NCI-H526 (cell line): ENCODE data around the gene BRD3.

Experiments
- DNase-seq, 2 experiments: peaks; one replicate each; lab custom pipeline; 2025; lab: John Stamatoyannopoulos, UW

Gene BRD3

DNA sequence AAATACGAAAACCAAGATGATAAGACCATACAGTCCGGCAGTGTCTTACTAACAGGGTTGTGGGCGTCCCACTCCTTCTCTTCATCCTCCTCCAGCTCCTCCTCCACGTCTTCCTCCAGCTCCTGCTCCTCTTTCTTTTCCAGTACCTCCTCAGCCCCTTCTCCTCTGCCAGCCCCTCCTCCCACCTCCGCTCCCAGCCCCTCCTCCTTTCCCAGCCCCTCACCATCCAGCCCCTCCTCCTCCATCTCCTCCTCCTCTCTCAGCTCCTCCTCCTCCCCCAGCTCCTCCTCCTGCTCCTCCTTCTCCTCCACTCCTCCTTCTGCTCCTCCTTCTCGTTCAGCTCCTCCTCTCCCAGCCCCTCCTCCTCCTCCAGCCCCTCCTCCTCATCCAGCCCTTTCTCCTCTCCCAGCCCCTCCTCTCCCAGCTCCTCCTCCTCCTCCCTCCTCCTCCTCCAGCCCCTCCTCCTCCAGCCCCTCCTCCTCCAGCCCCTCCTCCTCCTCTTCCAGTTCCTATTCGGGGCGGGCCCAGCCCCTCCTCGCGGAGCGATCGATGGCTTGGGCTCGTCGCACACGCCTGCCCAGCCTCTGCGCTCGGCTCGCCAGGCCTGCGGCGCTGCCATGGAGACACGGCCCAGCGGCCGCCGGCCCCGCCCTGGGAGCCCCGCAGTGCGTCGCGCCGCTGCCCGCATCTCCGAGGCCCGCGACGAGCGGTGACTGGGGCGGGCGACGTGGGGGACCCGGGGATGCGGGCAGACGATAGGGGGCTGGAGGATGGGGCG lies 42.8 kb downstream of the BRD3 start, which contains the start of gene BRD3OS:
Gene BRD3OS, plus strand, starts transcription at position 654 of the 778 bp plus-strand sequence. CDS start 1,267 bp downstream, outside the sequence.
- peak; percentile 82 to 97 for DNase-seq

DNA sequence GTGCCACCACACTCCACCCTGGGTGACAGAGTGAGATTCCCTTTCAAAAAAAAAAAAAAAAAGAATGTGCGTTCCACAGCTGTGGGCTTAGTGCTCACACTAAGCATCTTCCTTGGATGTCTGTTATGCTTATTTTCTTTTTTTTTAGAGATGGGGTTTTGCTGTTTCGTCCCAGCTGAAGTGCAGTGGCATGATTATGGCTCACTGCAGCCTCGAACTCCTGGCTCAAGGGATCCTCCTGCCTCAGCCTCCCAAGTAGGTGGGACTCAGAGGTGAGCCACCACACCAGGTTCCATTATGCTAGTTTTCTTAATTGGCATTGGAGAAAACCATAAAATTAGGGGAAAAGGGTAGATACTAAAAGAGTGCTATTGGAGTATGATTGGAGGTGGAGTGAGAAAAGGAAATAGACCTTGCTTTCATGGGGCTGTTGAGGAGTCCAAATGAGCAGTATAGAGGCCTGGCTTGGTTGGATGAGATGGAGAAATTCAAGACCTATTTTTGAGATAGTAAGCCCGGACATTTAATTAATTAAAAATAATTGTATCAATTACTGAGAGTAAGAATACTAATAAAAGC lies 43.5 kb downstream of the BRD3 start:
- no peak for DNase-seq

DNA sequence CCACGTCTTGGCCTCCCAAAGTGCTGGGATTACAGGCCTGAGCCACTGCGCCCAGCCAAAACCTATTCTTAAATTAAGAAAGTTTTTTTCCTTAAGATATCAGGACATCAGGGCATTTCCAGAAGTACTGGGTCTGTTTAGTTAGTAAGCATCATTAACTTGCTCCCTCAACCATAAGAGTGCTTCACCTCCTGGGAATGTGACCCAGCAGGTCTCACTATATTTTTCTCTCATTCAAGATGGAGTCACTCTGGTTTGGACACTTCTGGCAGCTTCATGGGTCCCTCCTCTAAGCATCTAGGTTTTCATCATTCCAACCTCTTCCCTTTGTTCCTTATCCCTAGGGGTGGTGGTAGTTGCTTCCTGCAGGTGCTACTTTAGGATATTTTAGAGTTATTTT lies 52.9 kb downstream of the BRD3 start:
- no peak for DNase-seq

DNA sequence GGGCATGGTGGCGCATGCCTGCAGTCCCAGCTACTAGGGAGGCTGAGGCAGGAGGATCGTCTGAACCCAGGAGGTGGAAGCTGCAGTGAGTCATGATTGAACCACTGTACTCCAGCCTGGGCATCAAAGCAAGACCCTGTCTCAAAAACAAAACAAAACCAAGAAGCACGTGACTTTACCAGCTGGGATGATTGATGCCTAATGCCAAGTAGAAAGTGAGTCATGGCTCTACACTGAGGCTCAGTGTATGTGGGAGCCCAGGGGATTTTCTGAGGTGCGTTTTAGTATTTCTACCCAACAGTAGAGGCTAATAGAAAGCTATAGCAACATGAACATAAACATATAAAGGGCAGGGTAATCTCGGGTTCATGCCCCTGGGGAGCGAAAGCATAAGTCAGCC lies 56.4 kb downstream of the BRD3 start:
- DNase-seq: no peak

DNA sequence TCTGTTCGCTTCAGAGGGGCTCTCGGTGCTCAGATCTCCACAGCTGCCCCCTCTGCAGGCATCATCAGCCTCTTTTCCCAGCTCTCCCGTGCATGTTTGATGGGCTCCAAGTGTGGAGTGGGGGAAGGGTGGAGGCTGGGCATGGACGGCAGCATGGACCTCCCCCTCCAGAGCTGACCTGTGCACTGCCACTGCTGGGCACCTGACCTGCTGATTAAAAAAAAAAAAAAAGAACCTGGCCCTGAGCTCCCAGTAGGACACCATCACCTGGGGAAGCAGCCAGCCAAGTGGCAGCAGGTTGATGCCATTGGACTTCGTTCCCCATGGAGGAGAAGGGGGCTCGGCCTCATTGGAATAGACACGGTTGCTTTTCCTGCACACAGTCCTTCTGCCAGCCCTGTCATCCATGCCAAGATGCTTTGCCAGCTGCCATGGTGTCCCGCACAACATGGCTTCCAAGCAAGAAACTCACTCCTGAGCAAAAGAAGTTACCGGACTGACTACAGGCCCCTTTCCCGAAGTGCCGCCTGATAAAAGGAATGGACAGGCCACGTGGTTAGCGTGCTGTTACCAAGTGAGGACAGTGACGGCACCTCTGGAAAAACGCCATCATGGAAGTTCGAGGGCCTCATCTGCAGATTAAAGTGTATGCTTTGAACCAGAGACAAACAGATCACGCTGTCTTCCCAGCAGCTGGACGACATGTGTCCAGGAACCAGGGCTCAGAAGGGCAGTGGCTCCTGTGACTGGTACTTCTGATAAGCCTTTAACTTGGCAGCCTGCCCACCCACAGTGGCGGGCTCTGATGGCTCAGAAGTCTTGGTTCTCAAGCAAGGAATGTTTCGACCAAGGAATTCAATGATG lies 57.3 kb downstream of the BRD3 start:
- no peak for DNase-seq

DNA sequence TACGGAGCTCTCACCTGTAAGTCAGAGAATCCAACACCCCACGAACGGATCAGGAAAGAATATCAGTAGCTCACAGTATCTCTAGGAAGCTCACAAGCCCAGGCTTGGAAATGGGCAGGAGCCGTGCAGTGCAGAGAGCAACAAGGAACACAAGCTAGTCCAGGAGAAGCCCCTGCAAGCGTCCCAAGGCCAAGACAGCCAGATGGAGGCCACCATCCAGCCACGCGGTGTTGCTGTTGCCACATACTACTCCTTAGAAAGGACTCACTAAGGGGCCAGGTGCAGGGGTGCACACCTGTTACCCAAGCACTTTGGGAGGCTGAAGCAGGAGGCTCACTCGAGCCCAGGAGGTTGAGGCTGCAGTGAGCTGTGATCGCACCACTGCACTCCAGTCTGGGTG lies 60.3 kb downstream of the BRD3 start:
- no peak for DNase-seq

DNA sequence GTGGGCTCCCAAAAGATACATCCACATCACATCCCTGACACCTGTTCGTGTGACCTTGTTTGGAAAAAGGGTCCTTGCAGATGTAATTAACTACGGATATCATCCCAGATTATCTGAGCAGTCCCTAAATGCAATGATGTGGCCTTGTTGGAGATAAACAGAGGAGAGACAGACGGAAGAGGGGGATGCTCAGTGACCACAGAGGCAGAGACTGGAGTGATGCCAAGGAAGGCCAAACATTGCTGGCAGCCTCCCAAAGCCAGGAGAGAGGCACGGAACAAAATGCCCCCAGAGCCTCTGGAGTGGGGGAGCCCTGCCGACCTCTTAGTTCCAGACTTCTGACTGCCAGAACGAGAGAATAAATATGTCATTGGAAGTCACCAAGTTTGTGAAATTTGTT lies 60.7 kb downstream of the BRD3 start:
- DNase-seq: no peak

DNA sequence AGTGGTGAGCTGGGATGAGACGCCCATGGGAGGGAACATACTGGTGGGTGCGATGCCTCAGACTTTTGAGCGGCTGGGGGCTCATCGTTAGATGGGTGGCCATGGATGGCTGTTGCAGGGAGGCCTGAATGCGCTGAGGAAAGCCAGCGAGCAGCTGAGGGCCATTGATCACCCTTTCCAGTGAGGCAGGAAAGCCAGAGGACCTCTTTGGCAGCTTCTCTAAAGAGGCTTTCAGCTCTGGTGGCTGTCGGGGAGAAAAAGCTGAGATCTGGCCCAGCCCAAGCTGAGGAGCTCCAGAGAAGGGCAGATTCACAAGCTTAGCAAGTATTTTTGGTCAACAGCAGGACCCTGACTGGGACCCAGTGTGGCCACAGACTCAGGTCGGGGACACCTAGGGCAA lies 62.4 kb downstream of the BRD3 start:
- DNase-seq: no peak

DNA sequence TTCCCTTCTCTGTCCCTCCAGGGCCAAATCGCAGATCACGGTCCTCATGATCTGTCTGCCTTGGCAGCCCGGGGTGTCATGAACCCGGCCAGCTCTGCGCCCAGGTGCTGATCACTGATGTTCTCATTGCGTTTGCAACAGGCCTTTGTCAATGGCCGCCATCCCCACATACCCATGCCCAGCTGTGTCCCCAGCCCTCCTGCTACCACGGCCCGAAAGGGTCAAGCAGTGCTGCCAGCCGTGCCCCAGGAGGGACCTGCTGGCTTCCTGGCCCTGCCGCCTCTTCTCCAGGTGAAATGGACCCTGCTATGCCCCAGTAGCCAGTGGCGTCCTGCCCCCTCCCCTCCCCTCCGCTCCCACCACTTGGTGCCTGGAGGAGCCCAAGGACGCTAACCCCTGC lies 62.9 kb downstream of the BRD3 start:
- no peak for DNase-seq

DNA sequence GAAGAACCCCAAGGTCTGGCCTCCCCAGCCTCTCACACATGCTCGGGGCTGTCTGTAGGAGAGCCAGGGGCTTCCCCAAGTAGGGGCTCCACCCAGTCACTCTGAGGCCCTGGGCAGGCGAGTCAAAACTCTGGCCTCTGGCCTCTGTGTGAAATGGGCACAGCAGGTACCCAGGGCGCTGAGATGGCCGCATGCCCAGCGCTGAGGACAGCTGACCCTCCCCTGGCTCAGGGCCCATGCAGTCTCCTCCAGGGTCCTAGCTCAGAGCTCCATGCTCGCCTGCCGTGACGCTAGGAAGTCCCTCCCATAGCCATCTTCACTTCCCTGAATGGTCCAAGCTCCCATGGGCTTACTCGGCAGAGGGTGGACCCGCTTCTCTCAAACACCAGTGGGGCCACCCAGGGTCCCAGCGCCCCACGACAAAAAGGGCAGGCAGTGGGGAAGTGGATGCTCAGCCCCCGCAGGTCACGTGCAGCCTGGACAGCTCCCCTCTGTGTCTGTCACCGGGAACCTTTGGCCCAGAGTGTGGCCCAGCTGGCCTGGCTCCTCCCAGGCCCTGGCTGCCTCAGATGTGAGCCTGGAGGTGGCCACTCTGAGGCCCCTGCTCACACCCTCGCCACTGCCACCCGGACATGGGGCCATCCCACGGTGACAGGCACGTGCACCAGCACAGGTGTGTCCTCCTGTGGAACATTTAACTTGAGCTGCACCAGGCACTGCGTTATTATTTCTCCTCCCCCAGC lies 63.5 kb downstream of the BRD3 start:
- no peak for DNase-seq

DNA sequence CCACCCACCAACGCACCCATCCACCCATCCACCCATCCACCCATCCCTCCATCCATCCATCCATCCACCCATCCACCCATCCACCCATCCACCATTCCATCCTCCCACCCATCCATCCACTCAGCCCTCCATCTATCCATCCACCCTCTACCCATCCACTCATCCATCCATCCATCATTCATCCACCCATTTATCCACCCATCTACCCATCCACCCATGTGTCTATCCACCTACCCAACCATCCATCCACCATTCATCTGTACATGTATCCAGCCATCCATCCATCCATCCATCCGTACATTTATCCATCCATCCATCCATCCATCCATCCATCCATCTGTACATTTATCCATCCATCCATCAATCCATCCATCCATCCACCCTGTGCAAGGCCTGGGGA lies 64.6 kb downstream of the BRD3 start:
- no peak for DNase-seq

DNA sequence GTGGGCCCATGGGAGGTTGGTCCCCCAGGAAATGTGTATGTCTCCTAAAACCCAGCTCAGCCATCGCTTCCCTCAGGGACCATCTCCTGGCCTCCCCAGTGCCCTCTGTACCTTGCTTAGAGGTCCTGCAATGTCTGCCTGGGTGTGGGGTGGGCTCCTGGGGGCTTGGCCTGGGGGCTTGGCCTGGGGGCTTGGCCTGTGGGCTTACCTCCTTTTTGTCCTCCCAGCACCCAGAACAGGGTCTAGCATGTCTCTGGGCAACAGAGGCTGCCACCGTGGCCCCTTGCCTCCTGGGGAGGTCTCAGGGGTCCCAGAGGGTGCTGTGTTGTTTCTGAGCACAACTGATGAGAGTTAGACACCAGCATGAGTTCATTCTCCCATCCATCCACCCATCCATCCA lies 65.0 kb downstream of the BRD3 start:
- no peak for DNase-seq

DNA sequence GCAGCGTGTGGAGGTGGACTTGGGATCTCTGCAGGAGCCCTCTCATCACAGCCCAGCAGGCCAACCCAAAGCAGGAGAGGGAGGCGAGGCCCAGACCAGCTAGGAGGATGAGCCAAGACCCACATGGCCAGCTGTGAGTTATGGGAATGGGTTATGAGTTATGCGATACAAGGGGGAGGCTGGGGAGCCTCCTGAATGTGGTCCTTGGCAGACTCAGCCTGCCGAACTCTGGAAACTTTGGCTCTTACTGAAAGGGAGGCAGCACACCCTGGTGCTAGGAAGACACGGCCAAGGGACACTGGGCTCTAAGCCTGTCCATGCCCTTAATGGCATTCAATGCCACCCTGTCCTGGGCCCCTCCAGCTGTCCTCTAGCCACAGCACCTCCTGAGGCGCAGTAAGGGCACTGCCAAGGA lies 68.0 kb downstream of the BRD3 start:
- DNase-seq: no peak

DNA sequence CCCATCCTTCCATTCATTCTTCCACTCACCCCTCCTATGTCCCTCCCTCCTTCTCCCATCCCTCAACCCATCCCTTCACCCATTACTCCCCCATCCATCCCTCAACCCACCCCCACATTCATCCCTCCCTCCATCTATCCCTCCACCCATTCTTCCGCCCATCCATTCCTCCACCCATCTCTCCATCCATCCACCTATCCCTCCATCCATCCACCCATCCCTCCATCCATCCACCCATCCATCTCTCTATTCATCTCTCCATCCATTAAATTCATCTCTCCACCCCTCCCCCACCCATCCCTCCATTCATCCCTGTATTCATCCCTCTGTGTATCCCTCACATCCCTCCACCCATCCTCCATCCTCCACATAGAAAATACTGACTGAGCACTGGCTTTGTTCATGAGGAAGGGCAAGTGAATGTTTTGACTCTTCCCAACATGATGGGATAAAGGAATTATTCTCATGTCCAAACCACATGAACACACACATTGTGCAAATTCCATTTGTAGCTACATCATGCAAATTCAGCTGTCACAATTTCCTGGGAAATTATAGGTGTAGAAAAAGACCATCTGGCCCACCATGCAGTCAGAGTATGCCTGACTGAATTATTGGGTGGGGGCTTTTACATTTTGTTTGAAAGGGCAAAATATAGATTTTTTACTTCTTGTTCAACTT lies 68.8 kb downstream of the BRD3 start:
- no peak for DNase-seq

DNA sequence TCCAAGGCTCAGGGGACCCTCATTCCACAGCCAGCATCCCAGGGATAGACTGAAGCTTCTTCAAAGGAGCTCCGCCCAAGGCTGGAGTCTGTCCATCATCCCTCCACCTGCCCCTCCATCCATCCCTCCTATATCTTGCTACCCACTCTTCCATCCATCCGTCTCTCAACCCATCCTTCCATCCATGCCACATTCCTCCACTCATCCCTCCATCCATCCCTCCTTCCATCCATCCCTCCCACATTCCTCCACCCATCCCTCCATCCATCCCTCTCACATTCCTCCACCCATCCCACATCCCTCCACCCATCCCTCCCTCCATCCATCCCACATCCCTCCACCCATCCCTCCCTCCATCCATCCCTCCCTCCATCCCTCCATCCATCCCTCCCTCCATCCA lies 70.2 kb downstream of the BRD3 start:
- DNase-seq: no peak

DNA sequence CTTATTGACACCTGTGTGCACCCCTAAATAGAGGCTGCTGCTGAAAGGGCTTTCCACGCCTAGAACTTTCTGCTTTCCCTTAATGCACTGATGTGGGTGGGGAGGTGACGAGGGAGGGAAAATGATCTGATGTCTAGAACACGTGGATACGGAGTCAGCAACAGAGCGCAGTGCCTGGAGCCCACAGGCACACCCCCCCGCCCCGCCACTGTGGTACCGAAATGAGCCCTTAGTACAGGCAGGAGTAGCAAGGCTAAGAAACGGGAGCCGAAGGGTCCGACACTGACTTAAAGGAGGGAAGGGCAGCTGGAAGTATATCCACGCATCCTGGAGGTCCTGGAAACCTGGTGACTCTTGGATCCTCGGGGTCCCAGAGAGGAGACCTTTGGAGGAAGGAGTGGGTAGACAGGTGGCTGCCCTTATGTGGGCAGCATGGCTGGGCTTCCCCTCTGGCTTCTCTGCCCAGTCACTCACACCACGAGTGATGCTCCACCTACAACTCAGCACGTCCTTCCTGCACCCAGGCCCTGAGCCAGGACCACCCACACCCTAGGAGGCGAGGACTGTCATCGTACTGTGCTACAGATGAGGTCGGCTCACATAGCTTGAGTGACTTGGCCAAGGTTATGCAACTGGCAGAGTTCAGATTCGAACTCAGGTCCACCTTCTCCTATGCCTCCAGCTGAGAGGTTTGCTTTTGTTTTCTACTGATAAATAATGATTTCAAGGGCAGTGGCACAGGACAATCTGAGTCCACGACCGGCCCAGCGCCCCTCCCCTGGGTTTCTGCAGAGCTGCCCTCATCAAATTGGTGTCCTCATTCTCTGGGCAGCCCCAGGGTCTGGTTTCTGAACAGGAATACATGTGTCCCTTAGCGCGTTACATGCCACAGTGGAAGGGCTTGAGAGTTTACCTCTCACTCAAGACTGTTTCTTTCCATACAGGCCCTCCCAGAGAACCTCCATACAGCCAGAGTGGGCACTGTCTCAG lies 71.0 kb downstream of the BRD3 start:
- no peak for DNase-seq

DNA sequence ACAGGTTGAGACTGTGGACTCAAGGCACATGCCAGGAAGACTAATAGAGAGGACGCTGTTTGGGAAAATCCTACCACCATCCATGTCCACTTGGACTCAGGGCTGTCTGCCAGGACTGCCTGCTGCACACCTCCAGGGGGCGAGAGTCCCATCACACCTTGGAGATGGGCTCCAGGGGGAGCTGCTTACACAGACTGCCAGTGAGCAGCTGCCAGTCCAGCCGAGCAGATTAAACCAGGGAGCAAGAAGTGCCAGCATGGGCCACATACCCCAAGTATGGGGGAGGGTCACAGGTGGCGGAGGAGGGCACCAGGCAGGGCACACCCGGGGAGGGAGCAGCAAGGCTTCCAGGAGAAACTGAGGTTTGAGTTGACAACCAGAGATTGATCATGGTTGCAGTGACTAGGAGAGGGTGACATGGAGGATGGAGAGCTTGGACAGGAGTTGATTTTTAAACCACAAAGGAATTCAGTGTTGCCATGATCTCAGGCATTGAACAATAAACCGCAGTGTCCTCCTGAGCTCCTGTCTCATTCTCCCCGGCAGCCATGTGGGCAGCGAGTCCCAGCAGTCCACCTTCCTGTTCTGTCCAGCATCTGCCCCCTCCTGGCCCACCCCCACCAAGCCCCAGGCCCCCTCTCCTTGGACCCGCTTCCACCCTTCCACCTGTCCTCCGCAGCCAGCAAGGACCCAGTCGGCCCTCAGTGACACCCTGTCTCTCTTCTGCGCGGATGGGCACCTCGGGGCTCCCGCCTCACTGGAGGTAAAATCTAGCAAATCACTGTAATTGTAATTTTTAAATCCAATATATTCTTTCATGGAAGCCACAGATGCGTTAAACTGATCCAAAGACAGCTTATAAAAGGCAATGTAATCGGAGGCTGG lies 72.6 kb downstream of the BRD3 start:
- DNase-seq: no peak

DNA sequence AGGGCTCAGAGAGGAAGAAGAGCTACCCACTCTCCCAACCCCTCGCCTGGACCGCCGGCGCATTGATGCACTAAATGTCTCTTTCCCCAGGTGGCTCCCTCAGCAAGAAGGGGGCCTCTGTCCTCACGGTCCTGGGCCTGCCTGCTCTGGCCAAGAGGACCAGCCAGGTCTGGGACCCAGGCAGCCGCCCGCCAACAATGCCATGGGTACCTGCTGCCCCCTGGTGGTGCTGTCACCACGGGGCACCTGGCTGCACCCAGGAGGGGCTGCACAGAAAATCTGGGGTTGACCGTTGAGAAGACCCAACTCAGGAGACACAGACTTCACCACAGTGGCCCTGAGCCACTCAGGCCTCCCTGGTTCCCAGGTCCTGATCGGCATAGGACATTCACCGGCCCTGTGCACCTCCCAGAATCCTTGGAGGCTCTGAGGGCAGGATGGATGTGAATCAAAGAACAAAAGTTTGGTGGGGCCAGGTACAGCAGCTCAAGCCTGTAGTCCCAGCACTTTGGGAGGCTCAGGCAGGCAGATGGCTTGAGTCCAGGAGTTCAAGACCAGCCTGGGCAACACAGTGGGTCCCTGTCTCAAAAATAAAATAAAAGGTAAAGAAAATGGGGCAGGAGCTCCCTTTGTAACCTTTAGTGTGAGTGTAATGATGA lies 73.3 kb downstream of the BRD3 start:
- peak in 1 of 2 experiments; percentile 71 for DNase-seq
